Activated T-cell treated with anti-CD3 and anti-CD28 coated beads for 4 hours (primary cell): ENCODE measurements around the gene PARD3B.

Experiments used
- DNase-seq: peaks from one replicate; pipeline ENCODE4 v3.0.0-alpha.2; 2020

Gene PARD3B

DNA sequence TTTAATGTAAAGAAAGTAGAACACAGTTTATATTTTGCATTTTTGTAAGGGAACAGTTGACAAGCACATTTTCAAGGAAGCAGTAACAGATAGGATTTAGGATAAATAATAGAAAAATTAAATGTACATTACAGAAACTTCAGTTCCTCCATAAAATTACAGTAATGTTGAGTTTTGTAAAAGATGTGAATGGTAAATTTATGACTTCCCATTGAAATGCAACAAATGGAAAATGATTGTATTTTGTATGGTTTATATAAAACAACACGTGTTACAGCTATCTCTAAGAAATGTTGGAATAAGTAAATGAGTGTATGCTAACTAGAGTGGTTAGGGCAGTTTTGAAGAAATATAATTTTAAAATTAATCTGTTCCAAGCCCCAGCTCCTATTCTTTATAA lies 227.3 kb downstream of the PARD3B start:
- no peak for DNase-seq

GRCh38 chr2:204775766-204776165 lies 230.5 kb downstream of the PARD3B start:
- DNase-seq: no peak

- no peak for DNase-seq
Observed at GRCh38 chr2:204776781-204777559, 231.7 kb downstream of the PARD3B start.

DNA sequence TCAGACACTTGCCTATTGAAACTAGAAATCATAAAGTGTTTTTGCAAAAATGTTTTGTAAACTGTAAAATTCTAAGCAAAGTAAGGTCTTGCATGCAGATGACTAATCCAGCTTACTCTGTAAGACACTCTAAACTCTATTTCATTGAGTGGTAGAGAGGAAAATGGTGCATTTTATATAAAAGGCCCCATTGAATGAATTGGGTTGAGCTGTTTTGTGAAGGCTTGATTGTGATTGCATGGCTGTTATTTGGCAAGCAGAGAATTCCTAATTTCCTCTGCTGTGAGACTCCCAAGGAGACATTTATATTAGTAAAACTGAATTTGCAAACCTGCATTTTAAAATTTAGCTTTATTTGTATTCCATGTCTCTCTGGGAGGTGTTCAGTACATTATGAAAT lies 234.5 kb downstream of the PARD3B start:
- DNase-seq: no peak

GRCh38 chr2:204781941-204782340 lies 236.7 kb downstream of the PARD3B start:
- no peak for DNase-seq

GRCh38 chr2:204790076-204790475 lies 244.8 kb downstream of the PARD3B start:
- no peak for DNase-seq

DNA sequence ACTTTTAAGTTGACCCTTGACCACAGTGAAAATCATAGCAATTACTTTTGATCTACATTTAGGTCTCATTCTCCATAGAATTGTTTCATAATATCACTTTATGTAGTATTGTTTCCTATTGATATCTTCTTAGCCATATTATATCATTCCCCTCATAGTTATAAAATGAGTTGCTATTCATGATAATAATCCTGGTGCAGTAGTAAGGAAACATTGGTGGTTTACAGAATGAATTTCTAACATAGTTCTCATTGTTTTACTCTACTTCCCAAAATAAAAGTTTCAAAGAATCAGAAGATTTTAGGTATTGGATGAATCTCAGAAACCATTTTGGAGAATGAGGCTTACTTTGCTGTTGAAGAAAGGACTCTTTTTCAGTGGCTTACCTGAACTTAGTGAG lies 246.0 kb downstream of the PARD3B start:
- no peak for DNase-seq

DNA sequence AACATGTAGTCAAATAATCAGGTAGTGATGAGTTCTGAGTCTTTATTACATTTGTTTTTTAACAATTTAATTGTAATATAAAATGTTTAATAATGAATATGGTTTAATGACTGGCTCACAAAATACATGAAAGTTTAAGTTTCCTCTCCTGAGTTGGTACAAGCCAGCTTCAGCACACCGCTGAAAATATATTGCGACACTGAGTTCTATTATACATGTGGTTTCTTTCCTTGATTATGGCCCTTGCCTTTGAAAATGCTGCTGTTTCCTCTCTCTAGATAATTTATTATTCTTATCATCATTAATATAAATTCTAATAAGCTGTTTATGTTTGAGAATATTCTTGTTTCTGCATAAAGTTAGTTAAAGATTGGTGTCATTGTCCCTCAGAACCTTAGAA lies 249.3 kb downstream of the PARD3B start:
- DNase-seq: no peak

GRCh38 chr2:204795156-204795555 lies 249.9 kb downstream of the PARD3B start:
- no peak for DNase-seq

- DNase-seq: no peak
Observed at GRCh38 chr2:204796581-204796980, 251.3 kb downstream of the PARD3B start.

DNA sequence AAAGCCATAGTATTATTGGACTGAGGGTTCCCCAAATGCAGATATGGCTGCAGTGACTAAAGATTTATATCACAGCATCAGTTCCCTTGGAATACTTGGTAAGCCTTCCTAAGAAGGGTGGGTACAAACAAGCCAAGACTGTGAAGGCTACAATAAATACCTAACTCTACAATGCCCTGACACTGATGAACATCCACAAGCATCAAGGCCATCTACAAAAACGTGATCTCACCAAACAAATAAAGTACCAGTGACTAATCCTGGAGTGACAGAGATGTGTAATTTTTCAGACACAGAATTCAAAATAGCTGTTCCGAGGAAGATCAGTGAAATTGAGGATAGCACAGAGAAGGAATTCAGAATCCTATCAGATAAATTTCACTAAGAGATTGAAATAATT lies 254.5 kb downstream of the PARD3B start:
- no peak for DNase-seq

GRCh38 chr2:204808494-204808893 lies 263.2 kb downstream of the PARD3B start:
- no peak for DNase-seq

GRCh38 chr2:204824751-204825453 lies 279.6 kb downstream of the PARD3B start:
- no peak for DNase-seq

GRCh38 chr2:204825681-204826080 lies 280.4 kb downstream of the PARD3B start:
- DNase-seq: no peak

DNA sequence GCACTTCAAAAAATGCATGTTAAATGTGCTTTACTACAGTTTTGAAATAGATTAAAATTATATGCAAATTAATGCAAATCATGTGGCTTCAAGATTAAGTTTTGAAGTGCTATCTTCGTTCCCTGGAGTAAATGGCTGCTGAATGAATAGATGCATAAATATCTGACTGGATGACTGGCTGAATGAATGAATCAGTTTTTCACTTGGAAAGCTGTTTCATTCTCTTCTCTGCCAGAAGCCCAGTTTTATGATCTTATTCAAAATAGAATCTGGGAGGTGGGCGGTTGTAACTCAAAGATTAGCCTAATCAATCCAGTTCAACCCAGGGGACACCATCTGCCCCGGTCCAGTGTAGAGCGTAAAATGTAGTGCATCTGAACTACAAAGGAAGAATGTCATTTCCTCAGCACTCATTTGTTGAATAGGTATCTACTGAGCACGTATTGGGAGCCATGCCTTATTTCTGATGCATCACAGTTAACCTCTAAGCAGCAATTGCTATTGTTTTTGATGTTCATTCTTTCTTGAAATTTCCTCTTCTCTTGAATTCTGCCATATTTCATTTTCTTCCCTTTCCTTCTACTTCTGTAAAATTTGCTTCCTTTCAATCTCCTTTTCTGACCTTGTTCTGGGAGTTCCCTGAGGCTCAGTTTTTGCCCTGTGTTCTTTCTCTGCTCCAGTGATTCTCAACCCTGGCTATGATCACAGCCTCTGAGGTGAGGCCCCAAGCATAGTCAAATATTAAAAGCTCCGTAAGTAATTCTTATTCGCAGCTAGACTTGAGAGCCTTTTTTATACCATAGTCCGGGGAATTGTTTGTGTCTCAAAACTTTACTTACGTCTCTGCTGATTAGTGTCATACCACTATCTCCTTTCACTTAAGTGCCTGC lies 282.7 kb downstream of the PARD3B start:
- no peak for DNase-seq

DNA sequence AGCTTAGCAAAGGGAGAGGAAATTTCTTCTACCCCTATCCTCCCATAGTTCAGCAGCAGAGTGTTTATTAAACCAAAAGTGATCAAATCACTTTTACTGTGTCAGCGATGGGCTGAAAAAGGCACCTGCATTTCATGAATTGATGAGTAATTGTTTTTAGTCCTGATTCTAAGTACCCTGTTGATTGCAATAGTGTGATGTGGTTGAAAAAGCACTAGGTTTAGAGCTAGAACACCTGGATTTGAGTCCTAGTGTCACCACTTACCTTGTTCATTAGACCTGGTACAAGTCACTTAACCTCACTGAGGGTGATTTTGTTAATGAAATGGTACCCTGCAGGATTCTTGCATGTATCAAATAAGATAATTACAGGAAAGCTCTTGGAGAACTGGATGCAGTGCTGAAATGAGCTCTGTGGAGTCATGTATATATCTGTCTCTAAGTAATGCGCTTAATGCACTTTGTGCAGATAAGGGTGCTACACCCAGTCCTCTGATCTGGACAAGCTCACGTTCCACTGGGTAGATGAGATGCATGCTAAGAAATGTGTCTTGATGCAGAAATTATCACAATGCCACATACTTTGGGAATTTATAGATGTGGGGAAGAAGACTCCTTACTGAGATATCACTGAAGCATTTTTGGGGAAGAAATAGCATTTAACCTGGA lies 289.6 kb downstream of the PARD3B start:
- DNase-seq: no peak

- DNase-seq: no peak
Observed at GRCh38 chr2:204835786-204836185, 290.5 kb downstream of the PARD3B start.

DNA sequence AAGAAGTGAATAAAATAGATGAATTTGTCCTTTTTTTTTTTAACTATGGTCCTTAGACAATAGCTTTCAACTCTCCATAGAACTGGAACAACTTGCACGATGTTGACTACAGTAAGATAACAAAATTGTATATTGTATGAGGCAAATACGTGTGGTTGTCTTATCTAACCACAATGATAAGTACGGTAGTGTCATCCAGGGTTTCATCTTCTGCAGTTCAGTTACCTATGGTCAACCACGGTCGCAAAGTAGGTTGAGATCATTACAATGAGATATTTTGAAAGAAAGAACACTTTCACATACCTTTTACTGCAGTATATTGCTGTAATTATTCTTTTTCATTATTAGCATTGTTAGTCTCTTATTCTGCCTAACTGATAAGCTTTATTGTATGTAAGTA lies 295.2 kb downstream of the PARD3B start:
- DNase-seq: no peak

- DNase-seq: no peak
Observed at GRCh38 chr2:204842068-204842467, 296.8 kb downstream of the PARD3B start.

DNA sequence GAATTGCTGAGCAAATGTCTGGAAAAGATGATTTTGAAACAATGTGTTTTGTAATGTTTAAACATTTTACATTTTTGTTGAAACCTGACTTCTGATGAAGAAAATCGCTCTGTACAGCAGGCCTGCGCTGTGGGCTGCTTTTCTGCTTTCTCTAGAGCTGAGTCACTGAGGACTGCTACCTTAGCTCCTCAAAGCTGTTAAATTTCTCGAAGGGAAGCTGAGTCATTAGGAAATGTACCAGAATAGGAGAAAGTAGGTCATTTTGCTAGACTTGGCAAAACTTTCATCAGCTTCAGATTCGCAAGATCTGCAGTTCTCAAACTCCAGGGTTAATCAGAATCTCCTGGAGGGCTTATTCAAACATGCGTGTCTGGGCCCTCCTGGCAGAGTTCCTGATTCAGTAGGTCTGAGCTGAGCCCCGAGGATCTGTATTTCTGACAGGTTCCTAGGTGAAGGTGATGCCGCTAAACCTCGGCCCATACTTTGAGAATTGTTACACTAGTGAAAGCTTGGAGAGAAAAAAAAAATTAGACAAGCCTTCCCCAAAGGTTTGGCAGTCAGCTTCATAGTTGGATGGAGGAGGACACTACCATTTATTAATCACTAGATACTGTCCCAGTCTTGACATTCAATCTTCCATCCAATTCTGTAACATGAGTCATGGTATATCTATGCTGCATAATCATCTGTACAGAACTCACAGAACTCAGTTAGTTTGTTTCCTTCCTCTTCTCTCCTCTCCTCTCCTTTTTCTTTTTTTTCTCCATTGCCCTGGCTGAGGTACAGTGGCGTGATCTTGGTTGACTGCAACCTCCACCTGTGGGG lies 297.6 kb downstream of the PARD3B start:
- no peak for DNase-seq

- no peak for DNase-seq
Observed at GRCh38 chr2:204846471-204846870, 301.2 kb downstream of the PARD3B start.

GRCh38 chr2:204849892-204850291 lies 304.6 kb downstream of the PARD3B start:
- no peak for DNase-seq
